Frontal cortex (tissue), 4 donors: ENCODE data around the gene CNN2. TPM values are rescaled to one million over a fixed set of nuclear protein-coding genes. Genes with fewer than 3 reads are reported as not detected.

Source experiments
- DNase-seq, 2 donors: peaks; one replicate each; pipeline ENCODE4 v3.0.0; 2012; ENCODE audit warnings: low spot score in 2 of 2
- FAIRE-seq: peaks from 2 replicates; lab custom pipeline; 2012; peaks lifted over from hg19 to GRCh38; lab: Jason Lieb, UNC
- total RNA-seq: library from RNA; depleted of rRNA; stranded (reverse); fragments of >200 nt; gene quantifications from one replicate; pipeline ENCODE4 v1.2.3, GENCODE V29; 2014
- donor health status: control.
- donor health status: control.
- donor health status: control.

CNN2 gene
- total RNA-seq, 1 donor from 2014 or later = 8.2 TPM

- no peak for DNase-seq
- no peak for FAIRE-seq
Observed at GRCh38 chr19:1009041-1009980, 17.1 kb upstream of the CNN2 start.

- FAIRE-seq (no peak), DNase-seq (no peak)
Observed at GRCh38 chr19:1009981-1010538, 16.3 kb upstream of the CNN2 start.

GRCh38 chr19:1010586-1011510 is 15.6 kb upstream of the CNN2 start:
- FAIRE-seq (no peak), DNase-seq (no peak)

GRCh38 chr19:1011831-1012333 is 14.5 kb upstream of the CNN2 start:
- FAIRE-seq = no peak
- DNase-seq = no peak

GRCh38 chr19:1012334-1012733 is 14.1 kb upstream of the CNN2 start:
- DNase-seq (no peak), FAIRE-seq (no peak)

GRCh38 chr19:1013218-1013617 is 13.2 kb upstream of the CNN2 start:
- no peak for FAIRE-seq
- DNase-seq = no peak

- DNase-seq = no peak
- FAIRE-seq = no peak
Observed at GRCh38 chr19:1014161-1015060, 12.0 kb upstream of the CNN2 start.

- DNase-seq (no peak), FAIRE-seq (no peak)
Observed at GRCh38 chr19:1015061-1015781, 11.2 kb upstream of the CNN2 start.

- DNase-seq (no peak), FAIRE-seq (no peak)
Observed at GRCh38 chr19:1015782-1016646, 10.4 kb upstream of the CNN2 start.

GRCh38 chr19:1016647-1017114 is 9.7 kb upstream of the CNN2 start:
- no peak for DNase-seq
- FAIRE-seq = no peak

GRCh38 chr19:1017115-1017905 is 9.1 kb upstream of the CNN2 start:
- no peak for FAIRE-seq

GRCh38 chr19:1017906-1018305 is 8.5 kb upstream of the CNN2 start:
- FAIRE-seq = no peak
- no peak for DNase-seq

More at GRCh38 chr19:1017115-1017905, 9.1 kb upstream of the CNN2 start:
- no peak for DNase-seq

- DNase-seq (no peak), FAIRE-seq (no peak)
Observed at GRCh38 chr19:1018393-1018792, 8.0 kb upstream of the CNN2 start.

- FAIRE-seq = no peak
Observed at GRCh38 chr19:1018932-1019615, 7.3 kb upstream of the CNN2 start.

GRCh38 chr19:1019616-1019961 is 6.8 kb upstream of the CNN2 start:
- FAIRE-seq = no peak
- DNase-seq = no peak

More at GRCh38 chr19:1018932-1019615, 7.3 kb upstream of the CNN2 start:
- no peak for DNase-seq
